GM18951 (cell line): ENCODE measurements around the gene UBE3C.
"Not testable (repeated sequence)": the region's sequence is repeated elsewhere in the genome, so short reads cannot be mapped to it uniquely, and the experiment has no call there.

ENCODE experiments used
- POLR2A ChIP-seq: IDR thresholded peaks from 4 replicates; pipeline ENCODE4 v1.6.1; 2011; ENCODE audit warnings: mild to moderate bottlenecking; ENCODE audit not compliant: insufficient read length, insufficient read depth; ENCODE audit errors: extremely low read depth
- in situ Hi-C: fragments of 300-500 bp; cut with MboI; formaldehyde crosslinking; loops from one replicate; pipeline ENCODE4 v1.12.0; 2022; ENCODE audit warnings: low sequenced_read_pairs, mixed read lengths, inconsistent platforms; ENCODE audit not compliant: unreplicated experiment

Gene UBE3C

DNA sequence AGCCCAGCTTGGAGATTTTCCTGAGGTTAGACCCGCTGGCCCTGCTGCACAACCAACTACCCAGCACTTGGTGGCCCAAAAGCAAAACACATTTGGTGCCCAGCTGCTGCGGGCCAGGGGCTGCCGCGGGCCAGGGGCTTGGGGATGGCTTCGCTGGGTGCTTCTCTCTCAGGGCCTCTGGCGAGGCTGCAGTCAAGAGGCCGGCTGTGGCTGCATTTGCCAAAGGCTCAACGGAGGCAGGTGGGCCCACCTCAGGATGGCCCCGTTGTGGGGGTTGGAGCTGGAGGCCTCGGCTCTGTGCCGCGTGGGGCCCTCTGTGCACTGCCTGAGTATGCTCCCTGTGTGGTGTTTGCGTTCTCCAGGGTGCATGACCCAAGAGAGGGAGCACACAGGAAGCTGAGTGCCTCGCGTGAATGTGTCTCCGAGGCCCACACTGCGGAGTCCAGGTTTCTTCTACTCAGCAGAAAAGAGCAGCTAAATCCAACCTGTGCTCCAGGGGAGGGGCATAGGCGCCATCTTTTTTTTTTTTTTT lies 17.5 kb upstream of the UBE3C start:
- in situ Hi-C loops = no loop called here
- TF ChIP-seq POLR2A = no peak

DNA sequence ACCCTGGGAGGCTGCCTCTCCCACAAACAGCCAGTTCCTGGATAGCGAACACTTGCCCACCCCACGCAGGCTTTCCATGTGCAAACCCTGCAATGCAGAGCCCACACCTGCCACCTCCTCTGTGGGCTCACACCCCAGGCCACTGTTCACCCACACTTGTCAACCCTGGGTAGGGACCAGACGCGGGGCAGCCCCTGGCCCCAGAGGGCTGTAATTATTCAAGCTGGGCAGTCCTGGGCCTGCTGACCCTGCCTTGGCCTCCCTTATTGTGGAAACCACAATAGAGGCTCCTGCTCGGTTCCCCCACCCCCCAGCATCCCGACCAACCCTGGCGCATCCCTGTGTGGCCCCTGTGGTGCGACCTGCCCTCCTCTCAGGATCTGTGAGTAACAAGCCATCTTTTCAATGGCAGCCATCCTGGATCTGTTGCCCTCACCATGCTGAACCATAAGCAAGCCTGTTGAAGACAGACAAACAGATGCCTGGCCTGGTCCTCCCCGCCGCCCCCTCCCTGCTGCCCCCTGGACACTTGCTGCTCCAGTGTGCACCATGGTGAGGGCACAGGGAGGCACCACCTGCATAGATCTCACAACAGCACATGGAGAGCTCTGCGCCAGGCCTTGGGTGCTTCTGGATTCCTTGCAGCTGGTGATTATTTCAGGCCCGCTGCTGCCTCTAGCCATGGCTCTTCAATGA lies 15.8 kb upstream of the UBE3C start:
- TF ChIP-seq POLR2A = no peak
- in situ Hi-C loops = no loop called here

- in situ Hi-C loops = no loop called here
- no peak for TF ChIP-seq POLR2A
These were observed 14.0 kb upstream of the UBE3C start for GRCh38 chr7:157124690-157125089.

DNA sequence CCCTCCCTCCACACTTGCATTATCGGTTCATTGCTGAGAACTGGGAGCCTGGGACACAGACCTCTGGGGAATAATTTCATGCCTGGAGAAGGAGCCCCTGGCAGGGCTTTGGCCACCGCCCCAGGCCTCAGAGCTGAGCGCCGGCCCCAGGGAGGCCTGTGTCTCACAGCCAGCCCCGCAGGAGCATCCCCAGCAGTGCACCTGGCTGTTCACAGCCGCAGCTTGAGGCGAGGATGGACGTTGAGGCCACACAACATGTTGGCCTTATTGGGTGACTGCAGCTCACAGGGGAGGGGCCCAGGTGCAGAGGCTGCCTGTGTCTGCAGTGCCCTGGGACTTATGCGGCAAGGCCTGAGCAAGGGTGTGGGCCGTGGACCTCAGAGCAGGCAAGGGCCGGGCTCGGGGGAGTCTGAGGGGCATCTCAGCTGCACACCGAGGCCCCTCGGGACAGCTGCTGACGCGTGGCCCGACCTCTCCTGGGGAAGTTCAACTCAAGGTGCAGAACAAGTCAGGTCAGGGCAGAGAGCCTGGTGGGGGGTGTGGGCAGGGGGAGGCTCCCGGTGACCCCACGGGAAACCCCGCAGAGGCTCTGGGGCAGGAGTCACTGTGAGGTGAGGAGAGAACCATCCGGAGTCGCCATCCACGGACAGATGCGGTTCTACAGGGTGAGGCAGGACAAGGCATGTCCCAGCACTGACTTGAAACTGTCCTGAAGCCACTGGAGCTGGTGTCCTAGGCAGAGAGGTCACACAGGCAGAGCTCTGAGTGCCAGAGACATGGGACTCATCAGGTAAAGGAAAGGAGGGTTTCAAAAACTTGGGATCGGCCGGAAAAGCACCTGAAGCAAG lies 13.1 kb upstream of the UBE3C start:
- no peak for TF ChIP-seq POLR2A
- in situ Hi-C loops = no loop called here

DNA sequence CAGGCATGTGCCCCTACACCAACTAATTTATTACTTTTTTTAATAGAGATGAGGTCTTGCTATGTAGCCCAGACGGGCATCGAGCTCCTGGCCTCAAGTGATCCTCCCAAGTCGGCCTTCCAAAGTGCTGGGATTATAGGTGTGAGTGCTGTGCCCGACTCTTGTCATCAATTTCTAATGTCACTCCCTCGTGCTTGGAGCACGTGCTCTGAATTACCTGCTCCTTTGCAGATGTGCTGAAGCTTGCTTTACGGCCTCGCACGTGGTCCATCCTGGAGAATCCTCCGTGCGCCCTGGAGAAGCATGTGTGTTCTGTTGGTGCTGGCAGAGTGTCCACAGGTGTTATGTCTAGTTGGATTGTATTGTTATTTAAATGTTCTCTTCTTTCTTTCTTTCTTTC lies 11.8 kb upstream of the UBE3C start:
- in situ Hi-C loops = no loop called here

GRCh38 chr7:157129200-157129599 lies 9.5 kb upstream of the UBE3C start:
- TF ChIP-seq POLR2A = no peak
- in situ Hi-C loops = no loop called here

More for the DNA sequence above, 11.8 kb upstream of the UBE3C start:
- TF ChIP-seq POLR2A = no peak

- no peak for TF ChIP-seq POLR2A
- in situ Hi-C loops = no loop called here
These were observed 8.7 kb upstream of the UBE3C start for GRCh38 chr7:157129907-157130460.

DNA sequence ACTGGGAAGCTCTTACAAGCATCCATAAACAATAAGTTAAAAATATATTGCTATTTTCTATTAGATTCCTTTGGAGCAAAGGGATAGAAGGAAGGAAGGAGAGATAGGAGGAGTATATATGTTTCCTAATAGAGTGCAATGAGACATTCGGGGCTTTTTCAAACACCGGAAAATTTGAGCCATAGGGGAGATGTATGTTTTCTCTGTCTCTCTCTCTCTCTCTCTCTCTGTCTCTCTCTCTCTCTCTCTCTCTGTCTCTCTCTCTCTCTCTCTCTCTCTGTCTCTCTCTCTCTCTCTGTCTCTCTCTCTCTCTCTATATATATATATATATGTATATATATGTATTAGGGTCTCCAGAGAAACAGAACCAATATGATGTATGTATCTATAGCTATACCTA lies 7.9 kb upstream of the UBE3C start:
- in situ Hi-C loops = not testable (repeated sequence)

GRCh38 chr7:157132796-157133195 lies 5.9 kb upstream of the UBE3C start:
- TF ChIP-seq POLR2A = no peak
- in situ Hi-C loops = no loop called here

DNA sequence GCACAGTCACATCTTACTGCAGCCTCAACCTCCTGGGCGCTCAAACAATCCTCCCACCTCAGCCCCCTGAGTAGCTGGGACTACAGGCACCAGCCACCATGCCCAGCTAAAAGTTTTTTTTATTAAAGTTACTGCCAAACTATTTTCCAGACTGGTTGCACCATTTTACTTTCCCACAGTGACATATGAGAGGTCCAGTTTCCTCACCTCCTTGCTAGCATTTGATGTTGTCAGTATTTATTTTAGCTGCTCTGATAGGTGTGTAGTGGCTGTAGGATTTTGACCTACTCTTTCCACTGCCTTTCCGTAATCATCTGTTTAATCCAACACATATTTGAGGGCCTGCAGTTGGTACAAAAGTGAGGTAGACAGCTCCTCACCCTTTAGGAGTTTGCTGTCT lies 5.4 kb upstream of the UBE3C start:
- in situ Hi-C loops = no loop called here

DNA sequence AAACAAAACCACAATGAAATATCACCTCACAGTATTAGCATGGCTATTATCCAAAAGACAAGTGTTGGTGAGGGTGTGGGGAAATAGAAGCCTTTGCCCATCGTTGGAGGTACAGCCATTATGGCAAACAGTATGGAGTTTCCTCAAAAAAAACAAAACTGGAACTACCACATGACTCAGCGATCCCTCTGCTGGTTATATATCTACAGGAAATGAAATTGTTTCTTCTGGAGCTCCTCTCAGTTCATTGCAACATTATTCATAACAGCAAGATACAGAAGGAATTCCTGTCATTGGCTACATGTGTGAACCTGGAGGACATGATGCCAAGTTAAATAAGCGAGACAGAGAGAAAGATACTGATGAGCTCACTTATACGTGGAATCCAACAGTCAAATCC lies 2.4 kb upstream of the UBE3C start:
- TF ChIP-seq POLR2A = no peak
- in situ Hi-C loops = no loop called here

More for the DNA sequence above, 5.4 kb upstream of the UBE3C start:
- TF ChIP-seq POLR2A = no peak

- TF ChIP-seq POLR2A = no peak
- in situ Hi-C loops = no loop called here
These were observed 664 bp upstream of the UBE3C start for GRCh38 chr7:157138101-157138423.

- TF ChIP-seq POLR2A = no peak
- in situ Hi-C loops = no loop called here
These were observed 534 bp downstream of the UBE3C start for GRCh38 chr7:157139111-157139809.
